ENCODE measurements around the gene CCDC198.

CCDC198 gene

DNA sequence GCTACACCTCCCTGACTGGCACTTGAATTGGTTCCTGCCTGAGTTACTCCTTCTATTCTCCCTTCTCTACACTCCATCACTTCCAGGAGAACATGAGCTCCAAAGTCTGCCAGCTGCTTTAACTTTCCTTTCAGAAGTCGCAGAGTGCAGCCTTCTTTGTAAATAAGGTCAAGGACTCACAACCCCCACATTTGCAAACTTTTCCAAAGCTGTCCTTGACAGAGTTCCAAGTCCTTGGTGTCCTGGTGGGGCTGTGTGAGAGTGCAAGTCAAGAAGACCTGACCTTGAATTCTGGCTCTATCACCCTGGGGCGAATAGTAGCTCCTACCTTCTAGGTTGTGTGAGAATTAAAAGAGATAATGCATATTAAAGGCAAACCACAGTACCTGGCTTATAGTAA lies 15.6 kb downstream of the CCDC198 start:
- Histone ChIP-seq H3K27ac (no peak overlapping the region), H3K4me3 (no peak overlapping the region)

DNA sequence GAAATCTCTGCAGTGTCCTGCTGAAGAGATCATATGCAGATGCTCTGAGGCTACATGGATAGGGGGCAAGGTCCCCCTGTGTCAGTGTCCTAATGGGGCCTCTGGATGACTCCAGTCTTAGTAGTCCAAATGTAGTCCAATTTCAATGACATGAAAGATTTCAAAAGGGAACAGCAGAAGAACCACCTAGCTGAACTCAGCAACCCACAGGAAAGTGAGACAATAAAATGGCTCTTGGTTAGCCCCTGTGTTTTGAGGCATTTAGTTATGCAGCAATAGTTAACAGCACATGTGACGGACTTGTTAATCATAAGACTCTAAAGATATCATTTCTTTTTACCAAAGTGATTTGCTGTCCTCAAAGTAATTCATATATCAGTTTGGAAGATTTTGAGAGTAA lies 22.7 kb downstream of the CCDC198 start:
- no peak overlapping the region for H3K27ac ChIP-seq
- no peak overlapping the region for H3K4me3 ChIP-seq

DNA sequence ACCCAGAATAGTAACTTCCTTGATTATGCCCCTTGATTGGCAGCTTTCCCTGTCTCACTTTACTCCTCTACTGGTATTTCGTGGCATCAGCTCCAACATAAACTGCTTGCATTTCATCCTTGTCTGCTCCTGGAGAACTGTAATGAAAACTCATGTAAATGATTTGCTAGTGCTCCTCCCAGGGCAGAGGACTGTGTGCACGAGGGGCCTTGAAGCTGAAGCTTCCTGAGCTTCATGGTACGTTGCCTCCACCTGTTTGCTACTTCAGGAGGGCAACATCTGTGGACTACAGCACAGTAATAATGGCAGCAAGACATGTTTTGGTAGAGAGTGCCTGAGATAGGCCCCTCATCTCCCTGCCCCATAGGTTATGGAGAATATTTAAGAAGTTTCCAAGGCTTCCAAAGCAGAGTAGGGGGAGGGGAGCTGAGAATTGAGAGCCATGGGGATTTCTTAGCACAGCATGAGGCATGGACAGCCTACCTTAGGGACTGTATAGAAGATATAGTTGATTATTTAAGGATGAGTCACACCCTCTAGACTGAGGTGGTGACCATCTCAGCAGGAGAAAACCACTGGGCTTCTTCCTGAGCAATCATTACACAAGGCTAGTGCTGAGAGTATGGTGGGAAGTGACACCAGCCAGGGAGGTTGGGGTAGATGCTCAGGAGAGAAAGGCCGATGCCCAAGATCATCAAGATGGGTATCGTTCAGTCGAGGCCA lies 29.5 kb downstream of the CCDC198 start:
- no peak overlapping the region for H3K4me3 ChIP-seq
- no peak overlapping the region for H3K27ac ChIP-seq

DNA sequence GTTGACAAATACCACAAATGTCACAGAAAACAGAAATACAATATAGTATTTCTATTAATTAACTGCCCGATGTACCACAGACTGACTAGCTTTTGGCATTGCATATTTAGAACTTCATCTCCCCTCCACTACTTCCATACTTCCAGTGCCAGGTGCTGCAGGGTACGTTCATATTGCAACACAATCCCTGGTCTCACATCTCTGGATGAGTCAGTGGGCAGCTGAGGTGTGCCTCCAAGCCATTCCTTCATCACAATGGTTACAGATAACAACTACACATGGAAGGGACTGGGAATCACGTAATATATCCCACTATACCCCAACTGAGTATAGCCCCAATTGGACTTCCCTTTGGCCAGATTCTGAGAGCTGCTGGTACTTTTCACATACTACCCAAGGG lies 31.1 kb downstream of the CCDC198 start:
- Histone ChIP-seq H3K4me3 (no peak overlapping the region), H3K27ac (no peak overlapping the region)

DNA sequence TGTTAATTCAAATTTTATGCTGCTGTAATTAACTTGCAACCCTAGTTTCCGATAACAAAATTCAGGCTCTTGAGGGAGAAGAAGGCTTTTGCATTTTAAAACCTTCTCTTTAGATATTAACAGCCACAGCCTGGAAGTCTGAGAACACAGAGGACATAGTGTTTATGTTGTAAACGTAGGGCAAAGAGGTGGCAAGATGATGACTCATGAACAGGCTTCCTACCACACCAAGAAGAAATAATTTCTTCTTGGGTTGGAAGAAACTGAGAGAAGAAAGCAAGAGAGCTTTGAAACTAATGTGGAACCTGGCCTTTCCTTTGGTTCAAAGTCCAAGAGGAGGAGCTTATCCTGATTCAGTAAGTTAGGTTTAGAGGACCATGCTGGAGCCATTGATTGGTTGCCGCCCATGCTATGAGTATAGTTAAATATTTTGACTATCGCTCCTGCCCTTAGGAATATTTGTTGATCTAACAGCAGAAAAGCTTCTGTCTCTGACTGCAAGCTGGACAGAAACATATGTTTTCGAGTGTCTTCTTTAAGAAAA lies 31.8 kb downstream of the CCDC198 start:
- Histone ChIP-seq H3K27ac (no peak overlapping the region), H3K4me3 (no peak overlapping the region)

DNA sequence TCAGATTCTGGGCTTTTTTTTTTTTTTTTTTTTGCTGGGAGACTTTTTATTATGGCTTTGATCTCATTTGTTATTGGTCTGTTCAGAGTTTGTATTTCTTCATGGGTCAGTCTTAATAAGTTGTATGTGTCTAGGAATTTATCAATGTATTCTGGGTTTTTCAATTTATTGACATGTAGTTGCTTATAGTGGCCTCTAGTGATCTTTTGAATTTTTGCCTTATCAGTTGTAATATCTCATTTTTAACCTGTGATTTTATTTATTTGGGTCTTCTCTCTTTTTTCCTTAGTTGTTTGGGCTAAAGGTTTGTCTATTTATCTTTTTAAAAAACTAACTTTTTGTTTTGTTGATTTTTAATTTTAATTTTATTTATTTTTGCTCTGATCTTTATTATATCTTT lies 57.7 kb downstream of the CCDC198 start:
- H3K27ac ChIP-seq = no peak overlapping the region
- H3K4me3 ChIP-seq = no peak overlapping the region

DNA sequence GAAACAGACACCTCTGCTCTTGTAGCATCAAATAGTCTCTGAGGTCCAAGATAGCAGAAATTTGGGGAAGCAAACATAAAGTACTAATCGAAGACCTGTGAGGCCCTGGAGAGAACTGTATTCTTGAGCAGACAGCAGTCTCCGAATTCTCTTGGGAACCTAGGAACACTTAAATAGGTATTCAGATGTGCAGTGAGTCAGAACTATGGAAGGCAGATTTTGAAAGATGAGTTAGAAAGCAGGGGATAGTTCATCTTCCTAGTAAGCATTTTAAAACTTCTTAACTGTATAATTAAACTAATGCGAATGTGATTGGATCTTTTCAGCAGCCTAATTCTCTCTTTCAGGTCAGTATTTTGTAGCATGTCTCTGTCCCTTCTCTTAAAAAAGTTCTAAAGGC lies 72.7 kb downstream of the CCDC198 start:
- H3K27ac ChIP-seq = no peak overlapping the region
- H3K4me3 ChIP-seq = no peak overlapping the region

DNA sequence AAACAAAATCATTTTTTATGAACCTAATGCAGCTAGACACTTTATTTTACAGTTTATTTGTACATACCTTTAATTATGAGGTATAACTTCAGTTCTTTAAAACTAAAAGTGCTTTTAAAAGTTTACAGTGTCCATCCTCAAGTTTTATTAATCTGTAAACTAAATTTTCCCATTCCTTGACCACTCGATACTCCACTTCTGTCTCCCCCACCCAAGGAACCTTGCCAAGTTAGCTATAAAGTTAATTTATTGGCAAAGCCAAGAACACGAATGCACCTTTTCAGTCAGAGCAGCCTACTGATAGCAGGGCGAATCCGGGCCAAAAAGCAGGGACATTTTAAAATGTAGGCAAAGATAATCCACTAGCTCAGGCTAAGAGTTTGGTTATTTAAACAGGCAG lies 73.6 kb downstream of the CCDC198 start:
- no peak overlapping the region for H3K4me3 ChIP-seq
- H3K27ac ChIP-seq = no peak overlapping the region
